ENCODE results near the gene STRADB.
"Not testable (repeated sequence)": the region's sequence is repeated elsewhere in the genome, so short reads cannot be mapped to it uniquely, and the experiment has no call there.

STRADB gene

DNA sequence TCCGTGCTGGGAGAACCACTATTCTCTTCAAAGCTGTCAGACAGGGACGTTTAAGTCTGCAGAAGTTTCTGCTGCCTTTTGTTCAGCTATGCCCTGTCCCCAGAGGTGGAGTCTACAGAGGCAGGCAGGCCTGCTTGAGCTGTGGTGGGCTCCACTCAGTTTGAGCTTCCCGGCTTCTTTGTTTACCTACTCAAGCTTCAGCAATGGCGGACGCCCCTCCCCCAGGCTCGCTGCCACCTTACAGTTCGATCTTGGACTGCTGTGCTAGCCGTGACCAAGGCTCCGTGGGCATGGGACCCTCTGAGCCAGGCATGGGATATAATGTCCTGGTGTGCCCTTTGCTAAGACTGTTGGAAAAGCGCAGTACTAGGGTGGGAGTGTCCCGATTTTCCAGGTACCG lies 21.2 kb upstream of the STRADB start:
- DNase-seq (ENCODE audit: low read depth in 2 of 3, low spot score in 1 of 3): not testable (repeated sequence)

DNA sequence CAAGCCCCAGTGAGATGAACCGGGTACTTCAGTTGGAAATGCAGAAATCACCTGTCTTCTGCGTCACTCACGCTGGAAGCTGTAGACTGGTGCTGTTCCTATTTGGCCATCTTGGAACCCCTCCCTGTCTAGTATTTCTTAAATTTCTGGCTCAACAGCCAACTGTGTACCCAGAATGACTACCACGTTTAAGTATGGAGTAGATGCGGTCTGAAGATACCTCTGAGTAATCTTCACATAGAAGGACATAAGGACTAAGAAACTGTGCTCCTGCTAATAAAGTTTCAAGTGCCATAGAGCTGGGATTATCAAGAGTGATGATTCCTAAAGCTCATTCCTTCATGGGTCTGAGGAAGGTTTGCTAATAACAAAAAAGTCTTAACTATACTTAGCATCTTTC lies 20.7 kb upstream of the STRADB start:
- no peak for DNase-seq (ENCODE audit: low read depth in 2 of 3, low spot score in 1 of 3)

DNA sequence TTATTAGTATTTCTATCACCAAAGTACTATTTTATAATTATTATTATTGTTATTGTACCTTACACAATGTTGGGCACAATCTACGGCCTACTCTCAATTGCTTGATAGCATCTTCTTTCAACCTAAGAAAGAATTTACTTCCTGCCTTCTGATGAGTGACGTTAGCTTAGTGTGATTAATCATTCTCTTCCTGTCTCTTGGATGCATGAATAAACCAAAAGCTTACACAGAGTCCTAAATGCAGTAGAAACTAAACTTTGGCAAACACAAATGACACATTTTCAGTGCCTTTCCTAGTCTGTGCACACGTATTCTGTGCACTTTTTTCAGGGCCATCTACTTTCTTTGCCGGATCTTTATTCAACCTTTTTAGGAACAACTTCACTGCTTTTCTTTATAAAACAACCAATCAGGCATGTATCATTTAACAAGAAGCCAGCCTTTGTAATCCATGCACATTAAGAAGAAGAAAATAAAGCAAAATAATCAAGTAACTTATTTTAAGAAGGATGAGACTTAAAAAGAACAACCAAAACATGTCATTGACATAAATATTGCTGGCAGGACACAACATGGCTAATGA lies 19.4 kb upstream of the STRADB start:
- no peak for DNase-seq (ENCODE audit: low read depth in 2 of 3, low spot score in 1 of 3)

DNA sequence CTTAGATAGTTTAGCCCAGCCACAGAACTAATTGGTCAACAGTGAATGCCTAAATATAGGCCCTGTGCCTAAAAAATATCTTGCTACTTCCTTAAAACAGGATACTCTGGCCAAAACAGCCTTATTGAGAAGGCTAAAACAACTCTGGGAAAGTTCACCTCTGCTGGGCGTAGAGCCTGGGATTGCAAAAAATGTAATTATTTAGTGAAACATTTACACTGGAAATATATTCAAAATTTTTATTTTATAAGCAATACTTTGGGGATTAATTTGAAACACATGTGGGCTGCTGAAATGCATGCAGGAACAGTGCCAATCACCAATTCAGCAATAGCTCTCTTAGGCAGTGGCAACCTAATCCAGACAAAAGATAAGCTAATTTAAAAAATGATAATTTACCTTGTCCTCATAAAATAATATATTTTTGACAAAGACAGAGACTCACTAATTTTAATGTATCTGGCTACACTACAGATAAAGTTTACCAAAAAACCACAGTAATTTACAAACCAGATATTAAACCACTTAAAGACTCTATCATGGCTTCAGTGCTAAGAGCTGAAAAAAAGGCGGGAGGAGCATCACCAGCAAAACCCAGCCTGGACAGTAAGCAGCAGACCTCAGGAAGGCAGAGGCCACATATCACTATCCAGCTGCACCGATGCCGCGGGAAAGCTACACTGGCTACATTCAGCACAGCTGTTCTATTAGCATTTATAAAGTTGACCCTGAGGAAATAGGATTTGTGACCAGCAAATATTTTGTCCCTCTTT lies 18.7 kb upstream of the STRADB start:
- no peak for DNase-seq (ENCODE audit: low read depth in 2 of 3, low spot score in 1 of 3)

DNA sequence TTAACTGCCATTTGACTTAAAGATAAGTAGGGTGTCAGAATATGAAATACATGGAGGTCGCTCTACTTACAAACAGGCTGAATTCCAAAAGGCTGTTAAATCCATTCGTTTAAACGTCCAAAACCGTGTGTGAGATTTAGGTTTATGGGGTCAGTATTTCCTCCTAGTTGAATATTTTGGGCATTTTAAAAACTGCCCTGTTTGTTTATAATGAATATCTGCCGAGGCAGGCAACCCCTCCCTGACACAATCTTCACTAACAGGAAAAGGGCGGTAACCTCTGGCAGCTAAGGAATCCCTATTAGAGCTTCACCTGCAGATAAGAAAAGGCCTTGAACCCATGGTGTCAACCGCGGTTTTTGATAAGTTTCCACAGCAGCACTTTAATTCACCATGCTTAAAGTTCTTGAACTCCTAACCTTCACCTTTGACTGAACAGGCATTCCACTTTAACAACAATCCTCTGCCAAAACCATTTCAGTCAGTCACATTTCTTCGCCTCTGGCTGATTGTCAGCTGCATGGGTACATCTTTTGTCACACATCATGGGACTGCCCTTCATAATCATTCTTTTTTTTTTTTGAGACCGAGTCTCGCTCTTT lies 18.0 kb upstream of the STRADB start:
- DNase-seq (ENCODE audit: low read depth in 2 of 3, low spot score in 1 of 3): no peak

DNA sequence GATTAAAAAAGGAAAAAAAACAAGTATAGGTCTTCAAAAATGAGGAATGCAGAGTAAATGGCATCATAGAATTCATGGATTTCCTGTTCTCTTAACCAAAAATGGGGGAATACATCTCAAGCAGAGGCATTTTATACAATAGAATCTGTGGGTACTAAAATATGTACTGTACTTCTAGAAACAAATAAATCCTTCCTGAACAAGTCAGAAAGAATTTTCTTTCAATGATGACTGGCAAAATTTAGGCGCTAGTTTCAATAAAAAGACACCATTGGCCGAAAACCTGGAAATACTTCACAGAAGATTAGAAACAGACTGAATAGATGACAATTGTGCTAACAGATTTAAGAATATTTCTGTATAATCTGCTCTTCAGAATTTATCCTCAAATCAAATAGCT lies 15.4 kb upstream of the STRADB start:
- DNase-seq (ENCODE audit: low read depth in 2 of 3, low spot score in 1 of 3): no peak

DNA sequence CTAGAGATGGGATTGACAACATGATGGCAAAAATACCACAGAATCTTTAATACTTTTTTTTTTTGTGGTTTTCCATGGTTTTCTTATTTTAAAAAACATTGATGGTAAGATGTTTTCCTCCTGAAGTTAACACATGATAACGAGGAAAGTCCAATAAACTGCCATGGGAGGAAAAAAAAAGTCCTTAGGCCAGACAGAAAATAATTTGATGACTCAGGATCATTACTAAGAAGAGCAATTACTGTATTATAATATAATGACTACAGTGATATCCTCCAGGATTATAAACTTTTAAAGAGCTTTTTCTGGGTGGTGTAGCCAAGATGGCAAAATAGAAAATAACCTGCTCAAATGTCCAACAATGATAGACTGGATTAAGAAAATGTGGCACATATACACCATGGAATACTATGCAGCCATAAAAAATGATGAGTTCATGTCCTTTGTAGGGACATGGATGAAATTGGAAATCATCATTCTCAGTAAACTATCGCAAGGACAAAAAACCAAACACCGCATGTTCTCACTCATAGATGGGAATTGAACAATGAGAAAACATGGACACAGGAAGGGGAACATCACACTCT lies 12.1 kb upstream of the STRADB start:
- not testable (repeated sequence) for DNase-seq (ENCODE audit: low read depth in 2 of 3, low spot score in 1 of 3)

DNA sequence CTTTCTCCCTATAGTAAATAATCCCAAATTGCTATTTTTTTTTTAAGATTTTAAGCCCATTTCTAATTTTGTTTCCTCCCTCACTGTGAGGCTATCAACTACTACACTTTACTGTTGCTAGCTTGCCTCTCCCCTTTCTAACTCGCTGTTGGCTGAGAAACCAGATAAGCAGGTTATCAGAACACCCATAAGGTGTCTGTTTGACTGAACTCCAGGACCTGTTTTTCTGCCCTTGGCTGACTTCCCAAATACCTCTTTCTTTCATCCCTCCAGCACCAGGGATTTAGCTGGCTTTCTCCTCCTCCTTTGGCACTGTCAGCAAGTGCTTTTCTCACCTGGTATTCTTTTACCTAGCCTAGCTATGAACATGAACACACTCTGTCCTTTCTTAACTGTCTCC lies 11.4 kb upstream of the STRADB start:
- no peak for DNase-seq (ENCODE audit: low read depth in 2 of 3, low spot score in 1 of 3)

DNA sequence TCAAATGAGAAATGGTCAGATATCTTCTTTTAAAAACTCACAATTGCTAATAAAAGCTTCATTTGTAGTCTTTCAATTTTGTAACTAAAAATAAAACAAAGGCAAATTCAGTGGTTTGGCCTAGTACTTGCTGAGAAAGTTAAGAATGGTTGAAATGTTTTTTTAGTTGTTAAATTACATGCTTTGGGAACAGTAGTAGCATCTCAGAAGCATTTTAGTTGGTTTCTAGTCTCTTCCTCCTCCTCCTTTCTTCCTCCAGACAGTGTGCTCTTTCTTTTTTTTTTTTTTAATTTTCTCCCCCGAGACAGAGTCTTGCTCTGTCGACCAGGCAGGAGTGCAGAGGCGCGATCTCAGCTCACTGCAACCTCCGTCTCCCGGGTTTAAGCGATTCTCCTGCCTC lies 10.1 kb upstream of the STRADB start:
- no peak for DNase-seq (ENCODE audit: low read depth in 2 of 3, low spot score in 1 of 3)

DNA sequence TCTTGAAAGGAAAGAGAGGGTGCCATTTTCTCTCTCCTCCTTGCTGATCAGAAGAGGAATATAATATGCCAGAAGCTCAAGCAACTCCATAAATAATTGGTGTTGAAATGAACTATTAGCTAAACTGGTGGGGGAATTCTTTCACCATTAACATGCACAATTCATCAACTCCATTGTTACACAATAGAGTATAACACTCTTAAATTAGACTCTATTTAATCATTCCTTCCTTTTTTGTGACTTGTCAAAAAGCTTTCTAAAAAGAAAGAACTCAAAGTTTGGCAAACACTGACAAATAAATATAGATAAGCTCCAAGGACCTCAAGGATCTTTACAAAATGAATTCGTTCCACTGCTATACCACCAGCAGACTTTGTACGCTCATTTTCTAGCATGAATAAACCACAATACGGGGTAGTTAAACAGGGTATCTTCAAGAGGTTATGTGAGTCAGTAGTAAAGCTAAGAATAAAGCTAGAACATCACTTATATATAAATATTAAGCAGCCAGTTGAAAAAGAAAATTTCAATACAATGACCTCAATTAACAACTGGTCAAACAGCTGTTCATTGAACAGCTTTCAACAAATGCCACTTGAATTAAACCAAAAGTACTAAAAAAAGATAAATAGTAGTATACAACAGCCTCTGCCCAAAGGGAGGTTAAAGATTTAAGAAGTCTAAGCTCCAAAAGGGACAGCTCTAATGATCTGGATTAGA lies 6.6 kb upstream of the STRADB start:
- no peak for DNase-seq (ENCODE audit: low read depth in 2 of 3, low spot score in 1 of 3)

DNA sequence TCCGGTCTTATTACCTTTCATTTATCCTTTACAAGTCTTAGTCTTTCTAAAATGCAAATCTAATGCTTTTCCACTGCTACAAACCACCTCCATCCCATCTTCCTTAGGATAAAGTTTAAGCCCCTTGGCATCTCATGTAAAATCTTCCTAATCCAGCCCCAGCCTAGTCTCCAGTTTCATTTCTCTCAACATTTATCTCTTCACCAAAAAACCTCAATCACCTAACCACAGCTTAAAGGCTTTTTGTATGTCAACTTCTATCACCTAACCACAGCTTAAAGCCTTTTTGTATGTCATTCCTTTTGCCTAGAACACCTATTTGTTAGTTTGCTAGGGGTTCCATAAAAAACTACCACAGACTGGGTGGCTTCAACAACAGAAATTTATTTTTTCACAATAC lies 4.5 kb upstream of the STRADB start:
- no peak for DNase-seq (ENCODE audit: low read depth in 2 of 3, low spot score in 1 of 3)

DNA sequence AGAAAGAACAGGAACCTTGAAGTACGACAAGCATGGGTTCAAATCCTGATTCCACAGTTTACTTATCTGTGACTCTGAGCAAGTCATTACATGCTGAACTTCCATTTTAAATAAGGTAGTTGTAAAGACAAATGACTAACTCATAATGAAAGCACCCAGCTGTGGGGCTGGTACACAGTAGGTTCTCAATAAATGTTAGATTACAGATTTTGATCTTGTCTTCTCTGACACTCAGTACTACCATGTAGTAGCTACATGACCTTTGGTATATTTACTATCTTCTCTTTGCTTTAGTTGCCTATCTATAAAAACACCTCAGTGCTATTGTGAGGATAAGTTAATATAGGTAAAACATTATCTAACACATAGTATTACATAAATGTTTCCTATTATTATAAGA lies 3.5 kb upstream of the STRADB start:
- no peak for DNase-seq (ENCODE audit: low read depth in 2 of 3, low spot score in 1 of 3)

DNA sequence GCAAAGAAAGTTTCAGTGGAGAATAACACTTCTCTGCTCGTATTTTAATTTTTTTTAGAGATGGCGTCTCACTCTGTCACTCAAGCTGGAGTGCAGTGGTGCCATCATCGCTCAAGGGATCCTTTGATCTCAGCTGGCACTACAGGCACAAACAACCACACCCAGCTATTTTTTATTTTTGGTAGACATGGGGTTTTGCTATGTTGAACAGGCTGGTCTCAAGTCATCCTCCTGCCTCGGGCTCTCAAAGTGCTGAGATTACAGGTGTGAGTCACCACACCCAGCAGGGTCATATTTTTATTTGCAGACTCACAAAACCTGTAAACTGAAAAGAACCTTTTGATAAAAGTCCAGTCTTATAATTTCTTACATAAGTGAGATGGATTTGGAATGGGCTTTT lies 2.8 kb upstream of the STRADB start:
- no peak for DNase-seq (ENCODE audit: low read depth in 2 of 3, low spot score in 1 of 3)

DNA sequence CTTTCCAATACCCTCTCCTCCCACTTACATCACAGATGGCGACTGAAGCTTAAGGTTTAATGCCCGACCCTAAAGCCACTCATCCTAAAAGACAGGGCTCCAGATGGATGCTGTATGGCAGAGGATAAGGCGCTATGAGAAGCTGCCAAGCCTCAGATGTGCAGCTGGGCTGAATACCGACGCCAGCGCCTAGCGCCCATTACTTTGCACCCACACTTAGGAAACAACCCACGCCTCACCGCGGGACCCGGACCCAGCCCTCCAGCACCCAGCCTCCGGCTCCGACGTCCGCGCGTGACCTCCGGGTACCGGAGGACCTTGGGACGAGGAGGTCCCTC lies 617 bp upstream of the STRADB start:
- peak in 1 of 3 donors; percentile 34 for DNase-seq (ENCODE audit: low read depth in 2 of 3, low spot score in 1 of 3)

DNA sequence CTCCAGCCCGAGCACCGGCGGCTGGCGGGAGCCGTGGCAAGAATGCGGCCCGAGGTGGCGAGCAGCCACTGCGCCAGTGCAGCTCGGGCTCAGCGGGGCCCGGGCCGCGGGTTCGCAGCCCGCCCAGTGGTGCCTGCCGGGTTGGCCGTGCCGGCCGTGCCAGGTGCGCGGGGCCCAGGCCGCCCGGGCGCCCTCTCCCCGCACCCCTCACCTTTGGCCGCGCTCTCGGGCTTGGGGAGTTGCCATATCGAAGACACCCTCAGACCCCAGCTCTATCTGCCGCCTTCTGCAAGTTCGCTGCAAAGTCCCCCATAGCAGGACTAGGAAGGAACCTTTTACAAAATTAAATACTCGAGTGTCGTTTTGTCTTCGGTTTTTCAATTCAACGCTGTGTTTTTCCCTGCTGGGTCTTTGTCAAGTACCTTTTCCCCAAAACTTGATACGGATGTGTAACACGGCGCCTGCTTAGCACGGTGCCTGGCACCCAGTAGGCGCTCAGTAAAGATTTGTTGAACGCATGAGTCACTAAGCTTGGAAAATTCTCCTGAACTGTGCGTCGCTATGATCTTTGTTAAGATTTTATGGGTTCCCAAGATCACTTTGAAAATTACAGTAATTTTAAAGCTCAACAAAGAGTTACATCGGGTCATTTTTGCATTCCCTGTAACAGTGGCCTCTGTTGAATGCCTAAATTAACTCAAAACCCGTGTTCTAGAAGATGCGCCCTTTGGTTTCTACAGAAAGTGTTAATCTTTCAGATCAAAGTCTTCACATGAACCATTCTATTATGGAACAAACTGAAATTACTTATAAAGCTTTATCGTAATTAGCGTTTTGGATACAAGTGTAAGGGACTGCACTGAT lies 750 bp downstream of the STRADB start:
- DNase-seq (ENCODE audit: low read depth in 2 of 3, low spot score in 1 of 3): no peak

DNA sequence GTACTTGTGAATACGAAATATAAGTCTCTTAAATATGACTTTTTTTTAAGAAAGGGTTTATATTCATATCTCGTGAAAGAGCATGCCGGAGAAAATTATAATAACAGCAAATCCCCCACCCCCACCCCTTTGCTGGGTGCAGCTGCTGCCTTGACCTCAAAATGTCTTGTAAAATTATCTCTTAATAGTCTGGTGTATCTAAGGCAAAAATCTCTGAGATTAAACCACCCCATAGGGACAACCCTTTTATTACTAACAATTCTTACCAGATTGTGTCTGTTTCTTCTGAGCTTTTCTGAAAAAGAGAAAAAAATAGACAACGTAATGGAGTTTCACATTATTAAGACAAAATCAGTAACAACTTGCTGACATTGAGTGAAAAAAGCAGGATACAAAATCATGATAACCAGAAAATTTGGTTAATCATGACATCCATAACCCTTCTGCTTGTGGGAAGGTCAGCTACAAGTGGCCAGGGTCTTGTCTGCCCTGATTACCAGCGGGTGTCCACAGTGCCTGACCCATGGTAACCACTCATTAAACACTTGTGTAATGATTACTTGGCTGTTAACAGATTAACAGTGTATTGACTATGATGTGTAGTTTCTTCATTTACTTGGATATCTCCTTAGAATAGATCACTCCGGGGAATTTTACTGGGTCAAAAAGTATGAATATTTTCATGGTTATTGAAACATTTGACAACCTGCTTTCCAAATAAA lies 1.5 kb downstream of the STRADB start:
- DNase-seq (ENCODE audit: low read depth in 2 of 3, low spot score in 1 of 3): no peak

DNA sequence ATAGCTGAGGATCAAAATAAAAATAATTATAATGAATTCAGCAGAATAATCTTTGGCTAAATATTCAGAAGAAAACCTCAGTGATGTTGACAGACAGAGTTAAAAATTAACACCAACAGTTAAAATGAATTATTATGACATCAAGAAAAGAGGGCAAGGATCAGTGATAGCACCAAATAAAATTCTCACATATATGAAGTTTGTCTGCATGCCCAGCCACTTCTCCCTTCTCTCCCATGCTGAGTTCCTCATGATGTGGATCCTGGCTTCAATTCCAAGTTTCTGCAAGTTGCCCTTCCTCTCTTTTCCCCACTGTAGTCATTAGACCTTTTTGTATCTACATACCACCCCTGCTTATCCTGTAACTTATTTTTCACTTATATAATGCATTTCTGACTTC lies 6.8 kb downstream of the STRADB start:
- DNase-seq (ENCODE audit: low read depth in 2 of 3, low spot score in 1 of 3): no peak

DNA sequence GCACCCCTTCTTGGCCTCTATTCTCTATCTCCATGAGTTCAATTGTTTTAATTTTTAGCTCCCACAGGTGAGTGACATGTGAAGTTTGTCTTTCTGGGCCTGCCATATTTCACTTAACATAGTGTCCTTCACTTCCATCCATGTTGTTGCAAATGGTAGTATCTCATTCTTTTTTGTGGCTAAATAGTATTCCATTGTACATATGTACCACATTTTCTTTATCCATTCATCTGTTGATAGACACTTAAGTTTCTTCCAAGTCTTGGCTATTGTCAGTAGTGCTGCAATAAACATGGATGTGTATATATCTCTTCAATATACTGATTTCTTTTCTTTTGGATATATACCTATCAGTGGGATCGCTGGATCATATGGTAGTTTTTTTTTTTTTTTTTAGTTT lies 9.0 kb downstream of the STRADB start:
- DNase-seq (ENCODE audit: low read depth in 2 of 3, low spot score in 1 of 3): no peak

DNA sequence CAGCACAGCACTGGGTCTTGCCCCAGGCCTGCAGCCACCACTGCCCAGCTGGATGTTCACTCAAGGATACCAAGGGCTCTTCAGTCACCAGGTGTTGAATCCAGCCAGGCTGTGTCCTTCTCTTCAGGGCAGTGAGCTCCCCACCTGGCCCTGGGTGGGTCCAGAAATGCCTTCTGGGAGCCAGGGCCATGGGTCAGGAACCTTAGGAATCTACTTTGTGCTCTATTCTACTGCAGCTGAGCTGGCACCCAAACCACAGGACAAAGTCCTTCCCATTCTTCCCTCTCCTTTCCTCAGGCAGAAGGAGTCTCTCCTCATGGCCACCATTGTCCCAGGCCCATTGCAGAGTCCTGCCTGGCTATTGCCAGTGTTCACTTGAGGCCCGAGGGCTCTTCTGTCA lies 13.0 kb downstream of the STRADB start:
- DNase-seq (ENCODE audit: low read depth in 2 of 3, low spot score in 1 of 3): no peak

DNA sequence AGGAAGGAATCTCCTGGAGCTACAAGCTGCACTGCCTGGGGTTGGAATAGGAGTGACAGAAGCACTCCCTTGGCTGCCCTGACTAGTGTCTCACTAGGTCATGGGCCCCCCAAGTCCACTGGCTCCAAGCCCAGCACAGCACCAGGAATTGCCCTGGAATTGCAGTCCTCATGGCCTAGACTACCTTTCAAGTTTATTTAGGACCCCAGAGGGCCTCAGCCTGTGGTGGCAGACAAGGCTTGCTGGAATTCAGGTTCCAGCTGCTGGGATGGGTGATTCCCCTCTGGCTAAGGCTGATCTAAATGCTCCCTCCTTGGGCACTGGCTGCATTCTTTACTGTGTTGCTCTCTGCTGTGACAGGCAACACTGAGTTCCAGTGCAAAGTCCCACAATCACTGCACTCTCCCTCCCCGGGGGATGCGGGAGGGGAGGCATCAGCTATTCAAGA lies 14.0 kb downstream of the STRADB start:
- DNase-seq (ENCODE audit: low read depth in 2 of 3, low spot score in 1 of 3): no peak

All from stimulated activated CD4-positive, alpha-beta T cell treated with anti-CD3 and anti-CD28 coated beads, Interleukin-12 subunit alpha, Interleukin-12 subunit beta, amount 100 ng/mL, for 48 hours (primary cell).